A549 (cell line): ENCODE measurements around the gene TMOD1. TPM values are rescaled to one million over a fixed set of nuclear protein-coding genes. Genes with fewer than 3 reads are reported as not detected.

ENCODE experiments used
- ATAC-seq, 2 experiments: fragments of 200-7000 bp in 1 of 2; fragments of >200 bp in 1 of 2; cut with Nextera tagmentation in 1 of 2; cut with Tn5 transposase in 1 of 2; 3 replicates each; pipeline versions ENCODE4 v1.8.0 to v1.9.1; 2018 to 2020; ENCODE audit warnings: mild to moderate bottlenecking in 1 of 2, moderate library complexity in 1 of 2
- CTCF ChIA-PET: fragments of 300-600 bp; sonication (Branson Sonifier 250); formaldehyde crosslinking; extraction: SDS; loops from one replicate; lab custom pipeline; 2021; ENCODE audit warnings: antibody characterized with exemption, inconsistent platforms; lab: Yijun Ruan, JAX
- POLR2A ChIA-PET: fragments of 350-600 bp; formaldehyde crosslinking; extraction: SDS; loops from one replicate; lab custom pipeline; 2021; ENCODE audit warnings: antibody characterized with exemption, inconsistent platforms; lab: Yijun Ruan, JAX
- DNase-seq, 2 experiments: peaks; one replicate each; pipeline versions ENCODE4 v3.0.0 to v3.0.0-alpha.2; 2011 to 2016; ENCODE audit warnings: low read depth in 1 of 2, low spot score in 1 of 2
- FAIRE-seq: peaks from 2 replicates; lab custom pipeline; 2011; peaks lifted over from hg19 to GRCh38; lab: Jason Lieb, UNC
- H3K27ac ChIP-seq, 2 experiments: fragments of >200 bp; sonication (Bioruptor Twin); formaldehyde crosslinking; 3 replicates each; pipeline ENCODE4 v1.5.1; 2016 to 2017
- H3K4me1 ChIP-seq: fragments of >200 bp; sonication (Bioruptor Twin); formaldehyde crosslinking; 3 replicates; pipeline ENCODE4 v1.6.1; 2016
- H3K4me2 ChIP-seq: fragments of >200 bp; sonication (Bioruptor Twin); formaldehyde crosslinking; 3 replicates; pipeline ENCODE4 v1.6.1; 2016
- H3K4me3 ChIP-seq: fragments of >200 bp; sonication (Bioruptor Twin); formaldehyde crosslinking; 3 replicates; pipeline ENCODE4 v1.5.1; 2016
- H3K9me3 ChIP-seq: fragments of >200 bp; sonication (Bioruptor Twin); formaldehyde crosslinking; 3 replicates; pipeline ENCODE4 v1.6.1; 2016
- CBX2 ChIP-seq: fragments of 200-600 bp; sonication (generic); IDR thresholded peaks from 2 replicates; pipeline ENCODE4 v1.6.1; 2016; ENCODE audit warnings: low read depth, mild to moderate bottlenecking, borderline replicate concordance
- CEBPB ChIP-seq, 2 experiments: fragments of >200 bp in 1 of 2; sonication (Bioruptor Twin) in 1 of 2; formaldehyde crosslinking in 1 of 2; IDR thresholded peaks; 2 replicates each; pipeline ENCODE4 v1.6.1; 2012 to 2016
- CHD4 ChIP-seq: fragments of 200-600 bp; sonication (generic); IDR thresholded peaks from 2 replicates; pipeline ENCODE4 v1.6.1; 2016; ENCODE audit warnings: antibody characterized with exemption, mild to moderate bottlenecking, borderline replicate concordance
- EHMT2 ChIP-seq: fragments of 200-600 bp; sonication (generic); IDR thresholded peaks from 2 replicates; pipeline ENCODE4 v1.6.1; 2016; ENCODE audit warnings: antibody characterized with exemption, low read depth, mild to moderate bottlenecking, moderate library complexity
- FOXS1 ChIP-seq: fragments of 250-450 bp; sonication (Bioruptor Pico); IDR thresholded peaks from 2 replicates; pipeline ENCODE4 v1.5.0; 2020; ENCODE audit warnings: mild to moderate bottlenecking, moderate library complexity
- HOXB13 ChIP-seq: fragments of 250-450 bp; sonication (Bioruptor Pico); IDR thresholded peaks from 2 replicates; pipeline ENCODE4 v1.5.0; 2020; ENCODE audit warnings: low read depth, mild to moderate bottlenecking, moderate library complexity
- HOXB5 ChIP-seq: fragments of 250-450 bp; sonication (Bioruptor Pico); IDR thresholded peaks from 2 replicates; pipeline ENCODE4 v1.5.0; 2020; ENCODE audit warnings: mild to moderate bottlenecking, moderate library complexity
- JUN ChIP-seq, 2 experiments: fragments of >200 bp; sonication (Bioruptor Twin); formaldehyde crosslinking; IDR thresholded peaks; 2 replicates in 1 of 2; 3 replicates in 1 of 2; pipeline ENCODE4 v1.6.1; 2016 to 2017
- KDM1A ChIP-seq: fragments of 200-600 bp; sonication (generic); IDR thresholded peaks from 2 replicates; pipeline ENCODE4 v1.6.1; 2016; ENCODE audit warnings: low read depth, mild to moderate bottlenecking
- MAFK ChIP-seq: fragments of 450-650 bp; IDR thresholded peaks from 2 replicates; pipeline ENCODE4 v1.6.1; 2014; ENCODE audit not compliant: partially characterized antibody
- NPAS2 ChIP-seq: fragments of 250-450 bp; sonication (Bioruptor Pico); IDR thresholded peaks from 2 replicates; pipeline ENCODE4 v1.8.0; 2022; ENCODE audit warnings: mild to moderate bottlenecking, moderate library complexity, borderline replicate concordance
- NR3C1 ChIP-seq: fragments of >200 bp; sonication (Bioruptor Twin); formaldehyde crosslinking; IDR thresholded peaks from 3 replicates; pipeline ENCODE4 v1.6.1; 2017
- PHF8 ChIP-seq: fragments of 200-600 bp; sonication (generic); IDR thresholded peaks from 2 replicates; pipeline ENCODE4 v1.6.1; 2016; ENCODE audit warnings: low read depth, mild to moderate bottlenecking, antibody characterized with exemption, moderate library complexity, borderline replicate concordance
- POLR2A ChIP-seq: IDR thresholded peaks from 2 replicates; pipeline ENCODE4 v1.6.1; 2012; ENCODE audit warnings: mild to moderate bottlenecking, low read length
- POLR2AphosphoS2 ChIP-seq: conservative IDR thresholded peaks from 2 replicates; pipeline ENCODE4 v1.6.1; 2012; ENCODE audit warnings: low read length, improper control_type of control experiment, inconsistent platforms
- RAD21 ChIP-seq, 2 experiments: fragments of >200 bp in 1 of 2; sonication (Bioruptor Twin) in 1 of 2; formaldehyde crosslinking in 1 of 2; IDR thresholded peaks in 1 of 2; conservative IDR thresholded peaks in 1 of 2; 2 replicates in 1 of 2; 3 replicates in 1 of 2; pipeline ENCODE4 v1.6.1; 2012 to 2018; ENCODE audit warnings: inconsistent platforms in 1 of 2
- RARB ChIP-seq: fragments of 250-450 bp; sonication (Bioruptor Pico); IDR thresholded peaks from 2 replicates; pipeline ENCODE4 v1.8.0; 2021; ENCODE audit warnings: mild to moderate bottlenecking, moderate library complexity
- SMC3 ChIP-seq: fragments of >200 bp; sonication (Bioruptor Twin); formaldehyde crosslinking; IDR thresholded peaks from 3 replicates; pipeline ENCODE4 v1.6.1; 2018; ENCODE audit warnings: inconsistent platforms
- ZC3H11A ChIP-seq: fragments of 450-650 bp; IDR thresholded peaks from 2 replicates; pipeline ENCODE4 v1.6.1; 2014; ENCODE audit warnings: antibody characterized with exemption, mild to moderate bottlenecking
- WGBS: methylation state at CpG from one replicate; pipeline ENCODE4 v1.1.6; 2017; ENCODE audit errors: missing lambda C conversion rate; 5-methylcytosine and 5-hydroxymethylcytosine counted together
- polyA plus RNA-seq, 4 experiments: library from polyadenylated mRNA; depleted of rRNA in 3 of 4; stranded (reverse); fragments of >200 nt; fragmentation: RNase III in 1 of 4; extraction: RNeasy Plus Mini Kit Qiagen cat#74134 plus additional on column Dnase treatment in 1 of 4; gene quantifications; 2 replicates in 3 of 4; 3 replicates in 1 of 4; pipeline ENCODE4 v1.2.3, GENCODE V29; 2011 to 2017
- TF ChIP-seq, protein P1 (sequence below): fragments of 450-650 bp; IDR thresholded peaks from 2 replicates; pipeline ENCODE4 v1.6.1; 2014; ENCODE audit warnings: antibody characterized with exemption
- TF ChIP-seq, protein P2 (sequence below): IDR thresholded peaks from 2 replicates; pipeline ENCODE4 v1.6.1; 2012
- TF ChIP-seq, protein P3 (sequence below): fragments of >200 bp; sonication (Bioruptor Twin); formaldehyde crosslinking; IDR thresholded peaks from 3 replicates; pipeline ENCODE4 v1.6.1; 2016
- TF ChIP-seq, protein P4 (sequence below): fragments of 150-350 bp; IDR thresholded peaks from 2 replicates; pipeline ENCODE4 v1.6.1; 2014; ENCODE audit warnings: low read depth, mild to moderate bottlenecking, low read length
- TF ChIP-seq, protein P5 (sequence below): fragments of >200 bp; sonication (Bioruptor Twin); formaldehyde crosslinking; IDR thresholded peaks from 3 replicates; pipeline ENCODE4 v1.5.1; 2016
- TF ChIP-seq, protein P6 (sequence below): fragments of >200 bp; sonication (Bioruptor Twin); formaldehyde crosslinking; IDR thresholded peaks from 2 replicates; pipeline ENCODE4 v1.6.1; 2016

The TMOD1 gene
- polyA plus RNA-seq, 2 of the 4 experiments (the other 2 are of a cell fraction), result 0.28 to 0.80 TPM

DNA sequence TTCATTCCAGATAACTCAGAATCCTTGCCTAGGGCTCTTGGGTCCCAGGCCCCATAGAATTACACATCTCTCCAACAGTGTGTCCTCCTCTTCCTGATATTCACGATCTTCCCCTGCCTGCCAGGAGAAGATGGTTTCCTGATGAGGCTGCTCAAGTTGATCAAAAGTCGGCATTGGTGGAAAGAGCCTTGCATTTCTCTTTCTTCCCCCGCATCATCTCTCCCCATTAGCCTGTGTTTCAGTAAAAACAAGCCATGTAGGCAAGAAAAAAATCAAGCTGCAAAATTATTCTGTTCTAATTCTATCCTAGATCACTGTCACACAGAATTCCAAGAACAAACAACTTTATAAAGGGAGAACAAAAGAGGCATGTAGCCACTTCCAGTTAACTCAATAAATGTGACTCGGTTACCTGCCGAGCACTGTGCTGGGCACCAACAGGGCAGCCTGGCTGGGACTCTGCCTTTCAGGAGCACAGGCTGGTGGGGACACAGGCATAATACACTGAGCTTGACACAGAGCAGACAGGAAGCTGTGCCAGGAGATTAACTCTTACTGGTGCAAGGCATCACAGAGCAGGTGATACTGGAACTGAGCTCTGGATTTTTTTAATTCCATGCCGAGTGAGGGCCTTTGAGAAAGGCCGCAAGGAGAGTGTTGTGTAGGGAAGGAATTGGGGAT, 25.6 kb downstream of the TMOD1 start:
- ChIA-PET CTCF (interaction anchor here (0.8 to 2.3 kb wide), 6 partner anchors 12 to 116 kb away, joined by 3 to 6 read pairs (median 4); no protein-coding TSS in a partner anchor), POLR2A (no interaction called here)
- TF ChIP-seq RARB (CRISPR knock-in tag) (no peak), JUN (IDR thresholded peaks at IDR 0.05) (no peak), RAD21 (conservative IDR thresholded peaks at IDR 0.05 in 1 of 2, IDR thresholded peaks at IDR 0.05 in 1 of 2) (no peak), POLR2A (no peak), CHD4 (no peak), HOXB13 (CRISPR knock-in tag) (no peak), HOXB5 (no peak), KDM1A (no peak), CEBPB (IDR thresholded peaks at IDR 0.05) (no peak), PHF8 (no peak), EHMT2 (no peak)
- TF ChIP-seq, protein P1, sequence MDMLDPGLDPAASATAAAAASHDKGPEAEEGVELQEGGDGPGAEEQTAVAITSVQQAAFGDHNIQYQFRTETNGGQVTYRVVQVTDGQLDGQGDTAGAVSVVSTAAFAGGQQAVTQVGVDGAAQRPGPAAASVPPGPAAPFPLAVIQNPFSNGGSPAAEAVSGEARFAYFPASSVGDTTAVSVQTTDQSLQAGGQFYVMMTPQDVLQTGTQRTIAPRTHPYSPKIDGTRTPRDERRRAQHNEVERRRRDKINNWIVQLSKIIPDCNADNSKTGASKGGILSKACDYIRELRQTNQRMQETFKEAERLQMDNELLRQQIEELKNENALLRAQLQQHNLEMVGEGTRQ, result no peak
- no peak overlapping the region for H3K27ac ChIP-seq
- FAIRE-seq (no peak), ATAC-seq (no peak), DNase-seq (no peak)
- H3K9me3 ChIP-seq, result no peaks in the 10 kb centered on the region
- WGBS, result 84% methylated on average over 7 of the region's 7 CpGs
- H3K4me2 ChIP-seq, result no peak overlapping the region
- peaks cover 7% of the 10 kb centered on the region; the same call in 1 of the 3 replicates for H3K4me1 ChIP-seq
- no peak overlapping the region for H3K4me3 ChIP-seq

DNA sequence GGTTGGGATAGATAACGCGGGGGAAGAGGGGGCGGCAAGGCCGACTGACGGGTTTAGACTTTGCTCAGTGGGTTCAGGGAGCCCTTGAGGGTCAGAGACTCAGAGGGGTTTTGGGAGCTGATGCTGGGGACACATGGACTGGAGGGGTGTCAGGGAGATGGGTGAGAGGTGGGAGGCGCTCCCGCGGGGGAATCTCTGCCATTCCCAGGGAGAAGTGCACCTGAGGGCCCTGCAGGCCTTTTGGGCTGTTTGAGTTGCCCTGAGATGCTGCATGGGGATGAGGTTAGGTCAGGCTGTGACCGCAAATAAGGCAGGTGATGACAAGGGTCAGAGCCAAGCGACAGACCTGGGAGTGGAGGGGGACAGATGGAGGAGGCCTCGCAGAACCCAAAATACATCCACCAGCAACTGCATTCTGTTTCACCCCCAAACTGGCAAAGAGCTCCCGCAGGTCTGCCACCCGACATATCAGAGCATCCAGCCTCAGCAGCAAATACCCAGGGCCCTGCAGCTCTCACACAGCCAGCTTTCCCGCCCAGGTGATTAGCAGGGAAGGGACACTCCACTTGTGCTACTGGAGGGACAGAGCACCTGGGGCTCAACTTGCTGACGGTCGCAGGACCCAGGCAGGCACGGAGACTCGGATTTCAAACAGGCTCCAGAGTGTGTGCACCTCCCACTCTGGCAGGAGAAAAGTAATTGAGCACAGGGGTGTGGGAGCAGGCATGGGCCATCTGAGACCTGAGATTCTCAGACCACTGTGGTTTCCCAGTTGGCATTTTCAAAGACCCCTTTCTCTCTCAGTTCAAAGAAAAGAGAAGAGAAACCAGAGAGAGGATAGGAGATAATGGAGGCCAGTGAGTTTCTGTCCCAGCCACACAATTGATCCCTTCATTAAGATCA, 26.4 kb downstream of the TMOD1 start:
- CTCF ChIA-PET, result interaction anchor here (1.1 to 2.3 kb wide), 5 partner anchors 13 to 117 kb away, joined by 3 to 6 read pairs (median 4); no protein-coding TSS in a partner anchor
- no peak overlapping the region; a peak in 3 of 6 replicates for H3K27ac ChIP-seq
- TF ChIP-seq ZC3H11A (no peak), RARB (CRISPR knock-in tag) (no peak), CBX2 (no peak), NPAS2 (no peak), MAFK (no peak), FOXS1 (CRISPR knock-in tag) (no peak), POLR2AphosphoS2 (no peak), HOXB13 (CRISPR knock-in tag) (no peak), NR3C1 (no peak), HOXB5 (no peak), EHMT2 (no peak), KDM1A (no peak), CHD4 (no peak), SMC3 (no peak)
- TF ChIP-seq, protein P2, sequence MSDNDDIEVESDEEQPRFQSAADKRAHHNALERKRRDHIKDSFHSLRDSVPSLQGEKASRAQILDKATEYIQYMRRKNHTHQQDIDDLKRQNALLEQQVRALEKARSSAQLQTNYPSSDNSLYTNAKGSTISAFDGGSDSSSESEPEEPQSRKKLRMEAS, result no peak
- TF ChIP-seq, protein P3, sequence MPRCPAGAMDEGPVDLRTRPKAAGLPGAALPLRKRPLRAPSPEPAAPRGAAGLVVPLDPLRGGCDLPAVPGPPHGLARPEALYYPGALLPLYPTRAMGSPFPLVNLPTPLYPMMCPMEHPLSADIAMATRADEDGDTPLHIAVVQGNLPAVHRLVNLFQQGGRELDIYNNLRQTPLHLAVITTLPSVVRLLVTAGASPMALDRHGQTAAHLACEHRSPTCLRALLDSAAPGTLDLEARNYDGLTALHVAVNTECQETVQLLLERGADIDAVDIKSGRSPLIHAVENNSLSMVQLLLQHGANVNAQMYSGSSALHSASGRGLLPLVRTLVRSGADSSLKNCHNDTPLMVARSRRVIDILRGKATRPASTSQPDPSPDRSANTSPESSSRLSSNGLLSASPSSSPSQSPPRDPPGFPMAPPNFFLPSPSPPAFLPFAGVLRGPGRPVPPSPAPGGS, result no peak
- TF ChIP-seq, protein P4, sequence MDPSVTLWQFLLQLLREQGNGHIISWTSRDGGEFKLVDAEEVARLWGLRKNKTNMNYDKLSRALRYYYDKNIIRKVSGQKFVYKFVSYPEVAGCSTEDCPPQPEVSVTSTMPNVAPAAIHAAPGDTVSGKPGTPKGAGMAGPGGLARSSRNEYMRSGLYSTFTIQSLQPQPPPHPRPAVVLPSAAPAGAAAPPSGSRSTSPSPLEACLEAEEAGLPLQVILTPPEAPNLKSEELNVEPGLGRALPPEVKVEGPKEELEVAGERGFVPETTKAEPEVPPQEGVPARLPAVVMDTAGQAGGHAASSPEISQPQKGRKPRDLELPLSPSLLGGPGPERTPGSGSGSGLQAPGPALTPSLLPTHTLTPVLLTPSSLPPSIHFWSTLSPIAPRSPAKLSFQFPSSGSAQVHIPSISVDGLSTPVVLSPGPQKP, result no peak
- TF ChIP-seq, protein P5, sequence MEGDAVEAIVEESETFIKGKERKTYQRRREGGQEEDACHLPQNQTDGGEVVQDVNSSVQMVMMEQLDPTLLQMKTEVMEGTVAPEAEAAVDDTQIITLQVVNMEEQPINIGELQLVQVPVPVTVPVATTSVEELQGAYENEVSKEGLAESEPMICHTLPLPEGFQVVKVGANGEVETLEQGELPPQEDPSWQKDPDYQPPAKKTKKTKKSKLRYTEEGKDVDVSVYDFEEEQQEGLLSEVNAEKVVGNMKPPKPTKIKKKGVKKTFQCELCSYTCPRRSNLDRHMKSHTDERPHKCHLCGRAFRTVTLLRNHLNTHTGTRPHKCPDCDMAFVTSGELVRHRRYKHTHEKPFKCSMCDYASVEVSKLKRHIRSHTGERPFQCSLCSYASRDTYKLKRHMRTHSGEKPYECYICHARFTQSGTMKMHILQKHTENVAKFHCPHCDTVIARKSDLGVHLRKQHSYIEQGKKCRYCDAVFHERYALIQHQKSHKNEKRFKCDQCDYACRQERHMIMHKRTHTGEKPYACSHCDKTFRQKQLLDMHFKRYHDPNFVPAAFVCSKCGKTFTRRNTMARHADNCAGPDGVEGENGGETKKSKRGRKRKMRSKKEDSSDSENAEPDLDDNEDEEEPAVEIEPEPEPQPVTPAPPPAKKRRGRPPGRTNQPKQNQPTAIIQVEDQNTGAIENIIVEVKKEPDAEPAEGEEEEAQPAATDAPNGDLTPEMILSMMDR, result no peak
- TF ChIP-seq, protein P6, sequence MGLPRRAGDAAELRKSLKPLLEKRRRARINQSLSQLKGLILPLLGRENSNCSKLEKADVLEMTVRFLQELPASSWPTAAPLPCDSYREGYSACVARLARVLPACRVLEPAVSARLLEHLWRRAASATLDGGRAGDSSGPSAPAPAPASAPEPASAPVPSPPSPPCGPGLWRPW, result no peak
- H3K4me1 ChIP-seq, result peaks cover 7% of the 10 kb centered on the region; the same call in 1 of the 3 replicates
- POLR2A ChIA-PET, result no interaction called here
- WGBS, result 91% methylated on average over 18 of the region's 18 CpGs
- DNase-seq (no peak), FAIRE-seq (no peak), ATAC-seq (no peak)
- no peak overlapping the region for H3K4me3 ChIP-seq
- H3K9me3 ChIP-seq, result no peaks in the 10 kb centered on the region
- H3K4me2 ChIP-seq, result no peak overlapping the region
